HK-2 (cell line): Measurements from ENCODE around the gene OSGIN1.

Source experiments
- DNase-seq: peaks from one replicate; pipeline ENCODE4 v3.0.0-alpha.2; 2018; ENCODE audit not compliant: unreplicated experiment

Gene OSGIN1

DNA sequence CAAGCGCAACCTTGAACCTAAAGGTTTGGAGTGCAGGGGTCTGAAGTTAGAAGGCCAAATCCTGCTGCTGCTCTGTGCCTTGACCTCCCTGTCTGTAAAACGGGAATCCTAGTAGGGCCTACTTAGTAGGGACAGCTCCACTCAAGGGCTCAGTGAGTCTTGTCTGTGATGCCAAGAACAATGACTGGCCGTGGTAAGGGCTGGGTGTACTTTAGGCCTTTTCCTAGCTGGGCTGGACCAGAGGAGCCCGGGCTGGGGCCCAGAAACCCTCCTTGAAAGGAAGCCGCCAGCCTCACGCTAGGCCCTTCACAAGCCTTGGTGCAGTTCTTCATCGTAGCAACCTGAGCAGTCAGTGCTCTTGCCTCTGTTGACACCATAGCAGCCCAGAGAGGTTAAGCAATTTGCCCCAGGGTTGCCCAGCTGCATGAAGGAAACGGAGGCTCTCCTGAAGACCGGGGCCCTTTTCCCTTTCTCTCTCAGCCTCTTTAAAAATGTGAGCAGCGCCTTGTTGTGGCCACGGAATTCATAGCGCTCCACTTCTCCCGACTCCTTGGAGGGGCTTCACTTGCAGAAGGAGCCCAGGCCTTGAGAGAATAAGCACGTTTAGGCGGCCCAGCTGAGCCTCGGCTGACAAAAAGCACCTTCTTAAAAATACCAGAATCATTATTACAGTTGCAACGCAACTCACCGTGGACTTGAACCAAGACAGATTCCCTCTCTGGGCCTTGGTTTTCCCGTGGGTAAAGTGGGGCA, 19.4 kb downstream of the OSGIN1 start:
- no peak for DNase-seq

DNA sequence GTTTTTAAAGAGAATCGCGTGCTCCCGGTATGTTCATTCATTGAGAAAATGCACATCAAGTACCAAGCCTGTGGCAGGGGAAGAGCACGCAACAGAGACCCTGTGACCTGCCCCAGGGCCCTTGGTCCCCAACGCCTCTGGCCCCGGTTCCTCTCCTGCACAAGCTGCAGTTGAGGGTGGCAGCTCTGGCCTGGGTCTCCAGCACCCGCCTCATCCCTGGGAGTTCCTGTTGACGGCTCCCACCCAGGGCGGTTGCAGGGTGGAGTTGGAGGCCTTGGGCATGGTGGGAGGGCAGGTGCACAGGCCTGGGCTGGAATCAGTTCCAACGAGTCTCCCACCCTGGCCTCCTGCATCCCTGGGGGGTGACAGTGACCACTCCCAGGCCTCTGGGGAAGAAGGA, 20.0 kb downstream of the OSGIN1 start:
- no peak for DNase-seq

DNA sequence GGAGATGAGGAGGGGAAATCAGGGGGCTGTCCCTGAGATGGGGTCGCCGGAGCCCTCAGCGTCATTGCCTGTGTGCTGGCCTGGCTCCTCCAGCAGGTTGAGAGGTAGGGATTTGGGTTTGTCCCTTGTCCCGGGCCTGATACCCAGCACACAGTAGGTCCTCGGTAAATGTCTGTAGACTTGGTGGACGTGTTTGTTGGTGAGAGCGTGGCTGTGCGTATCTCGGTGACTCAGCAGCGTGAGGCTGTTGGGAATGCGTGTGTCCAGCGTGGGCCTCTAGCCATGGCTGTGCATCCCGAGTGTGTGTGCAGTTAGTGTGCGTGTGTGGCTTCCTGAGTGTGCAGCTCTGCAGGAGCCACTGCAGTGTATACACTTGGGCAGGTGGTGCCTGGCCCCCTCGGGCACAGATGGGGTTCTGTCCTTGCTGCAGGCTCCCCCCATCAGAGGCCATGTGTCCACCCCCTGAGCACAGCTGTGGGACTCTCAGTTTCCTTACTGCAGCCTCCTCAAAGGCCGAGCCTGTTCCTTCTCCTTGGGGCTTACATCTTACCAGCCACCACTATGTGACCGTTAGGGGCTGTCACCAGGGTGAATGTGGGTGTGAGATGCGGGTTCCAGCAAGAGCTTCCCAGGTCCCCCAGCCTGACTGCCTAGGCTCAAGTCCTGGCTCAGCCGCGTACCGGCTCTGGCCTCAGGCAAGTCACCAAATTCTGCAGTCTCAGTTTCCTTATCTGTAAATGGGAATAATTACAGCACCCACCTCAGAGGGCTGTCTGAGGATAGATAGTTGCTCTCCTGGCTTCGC, 20.7 kb downstream of the OSGIN1 start:
- DNase-seq, result no peak

DNA sequence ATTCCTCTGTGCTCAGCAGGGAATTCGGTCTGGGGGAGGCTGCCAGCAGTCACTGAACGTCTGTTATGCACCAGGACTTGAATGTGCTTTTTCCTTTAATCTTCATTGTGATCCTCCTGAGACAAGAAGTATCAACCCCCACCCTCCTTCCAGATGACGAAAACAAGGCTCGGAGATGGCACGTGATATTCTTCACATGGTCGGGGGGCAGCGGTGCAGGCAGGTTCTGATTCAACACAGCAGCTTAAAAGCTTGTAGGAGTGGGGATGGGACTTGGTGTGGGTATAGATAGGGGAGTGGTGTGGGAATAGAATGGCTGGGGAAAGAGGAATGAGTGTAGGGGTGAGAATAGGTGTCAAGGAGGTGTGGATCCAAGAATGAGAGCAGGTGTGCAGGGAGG, 21.4 kb downstream of the OSGIN1 start:
- no peak for DNase-seq

DNA sequence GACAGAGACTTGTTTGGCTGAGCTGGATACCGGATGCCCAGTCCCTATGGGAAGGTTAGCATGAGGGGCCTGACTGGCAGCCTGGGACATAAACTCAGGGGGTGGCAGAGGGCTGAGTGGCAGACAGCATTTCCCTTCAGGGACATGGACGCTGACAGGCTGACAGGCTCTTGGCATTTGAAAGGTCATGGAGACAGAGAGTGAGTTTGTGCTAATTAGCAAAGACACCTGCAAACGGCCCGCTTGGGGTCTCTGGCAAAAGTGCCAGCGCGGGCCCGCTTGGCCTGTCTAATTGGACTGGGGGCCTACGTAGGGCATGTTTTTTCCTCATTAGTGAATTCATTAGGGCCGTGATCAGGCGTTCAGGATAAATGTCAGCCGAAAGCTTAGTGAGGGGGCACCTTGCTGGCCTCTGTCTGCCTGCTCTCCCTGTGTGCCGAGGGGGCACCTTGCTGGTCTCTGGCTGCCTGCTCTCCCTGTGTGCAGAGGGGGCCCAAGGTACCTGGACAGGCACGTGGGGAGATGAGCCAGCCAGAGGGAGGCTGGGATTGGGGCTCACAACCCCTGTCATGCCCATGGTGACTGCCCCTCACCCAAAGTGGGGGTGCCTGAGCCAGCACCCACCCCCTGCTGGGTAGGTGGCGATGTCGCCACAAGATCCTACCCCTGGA, 22.7 kb downstream of the OSGIN1 start:
- no peak for DNase-seq

DNA sequence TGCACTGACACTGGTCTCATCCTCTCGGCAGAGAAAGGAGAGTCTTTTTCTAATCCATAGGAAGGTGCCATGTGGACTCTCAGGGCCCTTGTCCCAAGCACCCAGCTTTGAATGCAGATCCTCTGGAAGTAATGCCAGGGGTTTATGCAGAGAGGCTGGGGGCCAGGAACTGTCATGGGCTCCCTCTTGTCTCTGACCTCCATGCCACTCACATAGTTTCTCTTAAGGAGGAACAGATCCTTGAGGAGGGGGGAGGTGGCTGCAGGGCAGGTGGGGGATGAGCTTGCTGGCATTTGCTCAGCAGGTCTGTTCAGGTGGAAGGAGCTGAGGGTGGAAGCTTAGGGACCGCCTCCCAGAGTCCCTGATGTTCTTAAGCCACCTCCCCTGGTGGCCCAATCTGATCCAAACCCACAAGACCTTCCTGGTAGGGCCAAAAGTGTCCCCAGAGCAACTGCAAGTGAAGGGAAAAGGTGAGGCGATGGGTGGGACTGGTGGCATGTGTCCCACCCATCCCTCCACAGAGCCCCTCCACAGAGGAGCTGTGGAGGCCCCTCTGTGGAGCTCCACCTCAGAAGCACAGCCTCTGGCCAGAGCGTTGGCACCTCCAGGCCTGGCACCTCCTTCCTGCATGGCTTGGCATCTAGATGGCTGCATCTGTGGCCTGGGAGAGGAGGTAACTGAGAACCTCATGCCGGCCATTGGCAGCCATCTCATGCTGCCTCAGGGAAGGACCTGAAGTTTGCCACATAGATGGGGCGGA, 24.2 kb downstream of the OSGIN1 start:
- no peak for DNase-seq

DNA sequence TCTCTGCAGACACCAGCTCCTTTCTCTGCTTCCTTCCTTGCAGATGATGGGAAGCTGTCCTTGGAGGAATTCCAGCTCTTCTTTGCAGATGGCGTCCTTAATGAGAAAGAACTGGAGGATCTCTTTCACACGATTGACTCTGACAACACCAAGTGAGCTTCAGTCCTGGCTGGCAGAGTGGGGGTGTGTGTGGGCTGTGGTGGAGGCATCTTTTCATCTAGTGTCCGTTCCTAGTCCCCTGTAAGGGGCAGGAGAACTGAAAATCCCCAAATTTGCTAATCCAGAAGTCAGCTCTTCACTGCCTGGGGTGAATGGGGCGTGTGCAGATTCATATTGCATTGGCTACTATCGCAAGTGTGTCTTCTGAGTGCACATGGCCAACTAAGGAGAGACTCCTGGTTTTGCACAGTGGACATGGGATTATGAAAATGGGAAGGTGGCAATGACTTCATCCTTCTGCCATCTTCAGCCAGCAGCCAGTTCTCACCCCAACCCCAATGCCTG, 25.4 kb downstream of the OSGIN1 start:
- no peak for DNase-seq

DNA sequence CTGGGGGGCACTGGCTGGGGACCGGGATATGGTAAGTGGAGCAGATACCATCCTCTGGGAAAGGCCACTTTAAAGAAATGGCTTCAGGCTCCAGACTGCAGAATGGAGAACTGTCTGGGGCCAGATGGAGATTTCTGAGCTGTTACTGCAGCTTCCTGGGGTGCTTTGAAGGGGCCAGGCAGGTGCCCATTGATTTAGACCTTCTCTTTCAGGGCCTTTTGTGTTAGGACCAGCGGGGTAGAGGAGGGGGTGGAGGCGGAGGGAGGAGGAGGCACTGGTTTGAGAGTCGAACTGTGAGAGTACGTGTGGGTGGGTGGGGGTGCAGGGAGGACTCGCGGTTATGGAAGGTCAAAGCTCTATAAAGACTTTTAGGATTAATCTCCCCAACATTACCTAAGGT, 26.4 kb downstream of the OSGIN1 start:
- no peak for DNase-seq

DNA sequence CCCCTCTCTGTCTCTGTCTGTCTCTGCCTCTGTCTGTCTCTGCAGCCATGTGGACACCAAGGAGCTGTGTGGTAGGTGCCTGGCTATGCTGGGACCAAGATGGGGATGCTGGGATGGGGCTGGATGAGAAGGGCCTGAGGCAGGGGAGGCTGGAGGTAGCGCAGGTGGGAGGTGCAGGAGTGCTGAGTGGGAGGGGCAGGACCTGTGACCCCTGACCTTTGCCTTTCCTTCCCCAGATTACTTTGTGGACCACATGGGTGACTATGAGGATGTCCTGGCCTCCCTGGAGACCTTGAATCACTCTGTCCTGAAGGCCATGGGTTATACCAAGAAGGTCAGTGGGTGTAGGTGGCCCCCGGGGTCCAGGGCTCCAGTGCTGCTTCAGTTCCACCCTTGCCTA, 27.8 kb downstream of the OSGIN1 start:
- no peak for DNase-seq

DNA sequence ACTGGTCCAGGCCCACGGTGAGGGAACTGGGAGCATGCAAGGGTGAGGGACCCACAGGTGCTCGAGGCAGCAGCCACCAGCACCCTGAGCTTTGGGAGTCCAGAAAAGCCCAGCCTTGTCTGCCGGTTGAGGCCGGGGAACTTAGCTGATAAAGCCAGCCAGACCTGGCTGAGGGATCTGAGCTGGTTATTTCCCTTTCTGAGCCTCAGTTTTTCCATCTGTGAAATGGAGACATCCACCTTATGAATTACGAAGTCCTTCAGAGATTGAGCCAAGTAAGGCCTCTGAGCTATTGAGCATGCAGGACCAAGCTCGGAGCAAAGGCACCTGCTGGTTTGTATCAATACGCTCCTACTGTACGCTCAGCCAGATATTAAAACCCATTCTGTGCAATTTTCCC, 28.8 kb downstream of the OSGIN1 start:
- DNase-seq, result no peak

DNA sequence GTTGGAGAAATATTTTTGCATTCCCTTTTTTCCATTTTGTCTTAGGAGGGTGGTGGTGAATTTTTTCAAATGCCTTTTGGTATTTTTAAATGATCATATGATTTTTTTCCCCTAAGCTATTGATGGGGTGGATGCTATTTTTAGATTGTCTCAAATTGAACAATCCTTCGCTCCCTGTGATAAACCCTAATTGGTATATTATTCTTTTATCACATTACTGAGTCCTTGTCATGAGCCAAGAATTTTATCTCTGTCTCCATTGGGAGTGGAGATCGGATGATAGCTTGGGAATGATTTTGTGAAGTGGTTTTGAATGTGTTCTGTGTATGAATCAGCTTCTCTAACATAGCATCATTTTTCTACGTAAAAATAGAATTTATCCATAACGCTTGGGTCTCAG, 30.5 kb downstream of the OSGIN1 start:
- DNase-seq, result no peak

DNA sequence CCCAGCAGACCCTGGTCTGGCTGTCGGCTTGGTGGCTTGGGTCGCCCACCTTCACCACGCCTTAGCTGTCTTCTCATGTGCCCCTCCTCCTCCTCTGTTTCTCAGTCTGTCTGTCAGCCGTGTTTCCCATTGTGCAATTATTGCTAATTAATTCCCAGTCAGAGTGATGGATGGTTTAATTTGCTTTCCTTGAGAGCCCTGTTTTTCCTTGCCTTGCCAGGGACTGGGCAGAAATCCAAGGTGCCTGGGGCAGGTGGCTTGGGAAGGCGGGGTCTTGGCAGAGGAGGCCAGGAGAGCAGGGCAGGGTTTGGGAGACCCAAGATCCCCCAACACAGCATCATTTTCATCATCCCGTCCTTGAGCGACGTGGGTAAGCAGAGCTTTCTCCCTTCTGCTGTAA, 36.3 kb downstream of the OSGIN1 start:
- DNase-seq, result no peak

DNA sequence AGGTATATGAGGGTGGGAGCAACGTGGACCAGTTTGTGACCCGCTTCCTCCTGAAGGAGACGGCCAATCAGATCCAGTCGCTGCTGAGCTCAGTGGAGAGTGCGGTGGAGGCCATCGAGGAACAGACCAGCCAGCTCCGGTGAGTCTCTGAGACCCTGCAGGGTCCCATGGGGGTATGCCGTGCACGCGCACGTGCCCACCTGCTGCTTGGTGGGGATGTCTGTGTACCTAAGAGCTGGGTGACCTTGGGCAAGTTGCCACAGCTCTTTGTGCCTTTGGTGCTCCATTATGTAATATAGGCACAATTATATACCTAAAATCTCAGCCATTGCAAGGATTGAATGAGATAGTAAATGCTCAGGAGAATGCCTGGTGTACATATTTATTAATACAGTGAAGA, 37.5 kb downstream of the OSGIN1 start:
- DNase-seq, result no peak

DNA sequence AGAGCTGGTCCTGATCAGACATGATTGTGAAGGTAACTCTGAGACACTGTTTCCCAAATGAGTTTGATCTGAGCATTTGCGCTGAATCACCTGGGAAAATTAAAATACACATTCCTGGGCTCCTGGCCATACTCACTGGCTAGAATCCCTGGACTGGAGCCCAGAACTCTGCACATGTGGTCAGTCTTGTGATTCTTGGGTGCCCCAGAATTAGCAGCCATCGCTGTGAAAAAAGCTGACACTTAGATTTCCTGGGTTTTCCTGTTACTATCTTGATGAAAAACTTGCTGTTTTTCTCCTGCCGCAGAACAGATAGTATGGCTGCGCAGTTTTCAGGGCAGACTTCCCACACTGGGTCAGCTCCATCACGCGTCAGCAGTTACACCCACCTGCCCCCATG, 39.6 kb downstream of the OSGIN1 start:
- DNase-seq, result peak; percentile 30

DNA sequence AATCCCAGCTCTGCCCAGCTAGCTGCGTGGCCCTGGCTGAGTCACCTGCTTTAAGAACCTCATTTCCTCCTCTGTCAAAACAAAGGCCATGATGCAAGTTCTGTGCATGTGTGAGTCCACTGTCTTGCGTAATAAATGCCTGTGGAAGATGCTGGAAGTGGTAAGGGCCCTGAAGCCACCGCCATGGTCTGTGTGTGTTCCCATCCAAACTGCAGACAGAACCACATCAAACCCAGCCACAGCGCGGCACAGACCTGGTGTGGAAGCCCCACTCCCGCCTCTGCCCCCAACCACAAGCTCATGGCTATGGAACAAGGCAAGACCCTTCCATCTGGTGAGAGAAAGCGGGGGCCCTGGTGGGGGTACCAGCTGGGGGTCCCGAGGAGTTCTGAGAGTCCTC, 41.0 kb downstream of the OSGIN1 start:
- DNase-seq, result peak; percentile 27

DNA sequence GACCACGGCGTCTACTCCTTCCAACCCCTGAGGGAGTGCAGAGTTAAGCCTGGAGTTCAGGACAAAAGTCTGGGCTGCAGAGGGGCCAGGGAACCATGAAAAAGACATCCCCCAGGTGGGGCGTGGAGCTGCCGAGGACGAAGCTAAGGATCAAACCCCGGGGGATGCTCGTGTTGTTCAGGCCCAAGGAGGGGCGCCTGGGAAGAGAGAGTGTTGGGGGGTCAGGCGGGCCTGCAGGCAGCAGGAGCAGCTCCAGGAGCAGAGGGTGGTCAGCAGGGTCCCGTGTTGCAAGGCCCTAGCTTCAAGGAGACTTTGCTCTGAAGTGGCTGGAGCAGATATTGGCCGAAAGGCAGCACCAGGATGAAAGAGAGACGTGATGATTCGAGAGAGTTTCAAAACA, 41.7 kb downstream of the OSGIN1 start:
- DNase-seq, result no peak

DNA sequence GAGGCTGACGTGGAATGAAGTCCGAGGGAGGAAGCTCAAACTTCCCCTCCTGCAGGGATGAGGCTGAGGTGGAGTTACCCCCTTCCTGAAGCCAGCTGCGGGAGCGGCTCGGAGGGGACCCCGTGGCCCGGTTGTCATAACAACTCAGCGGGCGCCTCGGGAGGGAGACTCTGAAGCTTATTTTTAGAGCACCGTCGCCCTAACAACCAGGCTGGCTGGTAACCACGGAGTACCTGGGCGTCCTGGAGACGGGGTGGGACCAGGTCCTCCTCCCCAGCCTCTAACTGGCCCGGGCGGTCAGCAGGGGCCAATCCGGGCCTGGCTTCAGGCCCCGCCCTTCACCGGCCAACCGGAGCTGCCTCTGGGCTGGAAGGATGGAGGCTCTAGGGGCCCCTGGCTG, 42.7 kb downstream of the OSGIN1 start:
- DNase-seq, result no peak

DNA sequence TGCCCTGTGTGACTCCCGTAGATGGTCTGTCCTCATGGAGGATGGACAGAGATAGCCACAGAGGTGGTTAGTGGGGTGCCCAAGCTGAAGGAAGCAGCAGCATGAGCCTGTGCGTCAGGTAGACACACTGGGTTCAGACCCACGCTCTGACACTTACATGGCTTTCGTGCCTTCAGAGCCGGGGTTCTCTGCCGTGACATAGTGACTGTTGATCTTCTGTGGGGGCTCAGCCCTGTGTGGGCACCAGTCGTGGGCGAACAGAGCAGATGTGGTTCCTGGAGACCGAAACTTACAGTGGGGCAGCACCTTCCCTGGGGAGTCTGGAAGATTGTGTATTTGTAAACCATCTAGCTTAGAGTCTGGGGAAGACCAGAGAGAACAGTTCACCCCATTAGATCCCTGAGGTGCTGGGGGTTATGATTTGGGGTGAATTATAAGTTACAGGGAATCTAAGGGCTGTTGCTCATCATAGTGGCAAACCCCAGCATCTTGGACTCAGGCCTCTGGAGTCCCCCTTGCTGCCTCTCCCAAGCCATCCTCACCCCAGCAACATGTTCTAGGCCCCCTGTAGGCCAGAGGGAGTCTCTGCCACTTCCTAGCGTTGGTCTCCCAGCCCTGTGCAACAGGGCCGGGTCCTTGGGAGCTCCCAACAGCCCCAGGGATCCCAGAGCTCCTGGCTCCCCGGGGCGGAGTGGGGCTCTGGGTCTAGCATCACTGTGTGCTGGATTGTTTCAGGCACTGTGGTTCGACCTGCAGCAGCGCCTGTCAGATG, 43.6 kb downstream of the OSGIN1 start:
- no peak for DNase-seq

DNA sequence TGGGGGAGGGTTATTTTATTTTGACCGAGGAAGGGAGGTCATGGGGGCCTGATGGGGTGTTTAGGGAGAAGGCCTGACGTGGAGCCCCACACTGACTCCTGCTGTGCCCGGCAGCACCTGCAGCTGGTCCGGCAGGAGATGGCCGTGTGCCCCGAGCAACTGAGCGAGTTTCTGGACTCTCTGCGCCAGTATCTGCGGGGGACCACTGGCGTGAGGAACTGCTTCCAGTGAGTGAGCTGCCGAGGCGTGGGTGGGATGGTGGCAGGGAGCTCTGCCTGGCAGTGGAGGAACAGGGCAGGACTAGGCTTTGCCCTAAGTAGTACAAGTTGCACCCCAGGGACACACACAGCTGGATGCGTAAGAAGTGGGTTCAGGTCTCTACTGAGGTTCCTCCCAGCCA, 45.1 kb downstream of the OSGIN1 start:
- DNase-seq, result no peak

DNA sequence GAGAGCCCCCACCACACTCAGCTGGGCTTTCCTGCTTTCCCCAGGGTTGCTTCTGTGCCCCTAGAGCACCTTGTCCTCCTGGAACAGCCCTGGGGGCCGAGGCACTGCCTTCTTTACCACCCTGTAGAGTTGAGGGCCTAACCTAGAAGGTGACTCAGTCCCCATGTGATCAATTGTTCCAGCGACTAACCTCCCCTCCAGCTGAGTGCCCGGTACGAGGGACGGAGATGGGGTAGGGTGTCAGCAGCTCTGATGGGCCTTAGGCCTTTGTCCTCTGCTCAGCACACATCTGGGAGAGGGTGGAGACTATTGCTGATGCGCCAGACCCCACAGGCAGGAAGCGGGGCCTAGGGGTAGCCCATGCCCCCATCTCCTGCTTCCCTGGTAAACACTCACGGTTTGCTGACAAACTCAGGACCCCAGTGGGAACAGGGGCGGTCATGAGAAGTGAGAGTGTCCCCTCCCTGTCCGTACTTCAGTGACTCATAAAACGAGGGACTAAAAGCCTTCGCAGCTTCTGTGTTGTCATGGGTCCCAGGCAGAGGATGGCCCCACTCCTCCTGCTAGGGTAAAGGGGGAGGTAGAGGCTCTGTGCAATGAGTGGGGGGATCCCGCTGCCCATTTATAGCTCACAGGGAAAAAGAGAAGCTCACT, 48.1 kb downstream of the OSGIN1 start:
- peak; percentile 38 for DNase-seq

DNA sequence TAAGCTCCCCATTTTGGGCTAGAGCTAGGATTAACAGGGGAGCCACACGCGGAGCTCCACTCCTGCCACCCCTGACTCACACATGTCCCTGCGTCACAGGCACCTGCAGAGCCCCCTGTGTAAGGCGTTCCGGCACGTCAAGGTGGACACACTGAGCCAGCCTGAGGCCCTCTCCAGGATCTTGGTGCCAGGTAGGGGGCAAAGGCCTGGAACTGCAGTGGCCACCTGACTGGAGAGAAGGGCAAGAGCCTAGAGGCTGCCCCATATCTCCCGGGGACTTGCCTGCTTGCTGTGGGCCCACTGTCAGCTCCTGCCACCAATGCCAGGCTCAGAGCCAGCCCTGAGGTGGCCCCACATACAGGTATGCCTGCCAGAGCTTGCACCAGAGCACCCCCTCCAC, 48.7 kb downstream of the OSGIN1 start:
- no peak for DNase-seq
